NCI-H524 treated with DMSO at 0.1 percent for 48 hours (cell line): ENCODE data around the gene CACNA2D3.

Source experiments
- DNase-seq: peaks from one replicate; lab custom pipeline; 2025; lab: John Stamatoyannopoulos, UW

Gene CACNA2D3

GRCh38 chr3:54374214-54374852, 252.0 kb downstream of the CACNA2D3 start:
- no peak for DNase-seq

GRCh38 chr3:54376142-54376807, 253.9 kb downstream of the CACNA2D3 start:
- DNase-seq: no peak

- no peak for DNase-seq
Observed at GRCh38 chr3:54376939-54377578, 254.7 kb downstream of the CACNA2D3 start.

GRCh38 chr3:54378184-54378583, 255.8 kb downstream of the CACNA2D3 start:
- no peak for DNase-seq

GRCh38 chr3:54384279-54384678, 261.9 kb downstream of the CACNA2D3 start:
- no peak for DNase-seq

GRCh38 chr3:54390582-54390981, 268.2 kb downstream of the CACNA2D3 start:
- DNase-seq: no peak

- DNase-seq: no peak
Observed at GRCh38 chr3:54393150-54393549, 270.8 kb downstream of the CACNA2D3 start.

- DNase-seq: no peak
Observed at GRCh38 chr3:54408328-54408727, 286.0 kb downstream of the CACNA2D3 start.

- no peak for DNase-seq
Observed at GRCh38 chr3:54421943-54422342, 299.6 kb downstream of the CACNA2D3 start.

- DNase-seq: no peak
Observed at GRCh38 chr3:54424292-54424691, 301.9 kb downstream of the CACNA2D3 start.

- DNase-seq: no peak
Observed at GRCh38 chr3:54426381-54426780, 304.0 kb downstream of the CACNA2D3 start.

GRCh38 chr3:54427501-54427900, 305.1 kb downstream of the CACNA2D3 start:
- no peak for DNase-seq

GRCh38 chr3:54427941-54428871, 305.9 kb downstream of the CACNA2D3 start:
- no peak for DNase-seq

GRCh38 chr3:54432975-54433374, 310.6 kb downstream of the CACNA2D3 start:
- DNase-seq: no peak

GRCh38 chr3:54433846-54434245, 311.5 kb downstream of the CACNA2D3 start:
- no peak for DNase-seq

- DNase-seq: no peak
Observed at GRCh38 chr3:54434756-54435155, 312.4 kb downstream of the CACNA2D3 start.

GRCh38 chr3:54437271-54437670, 314.9 kb downstream of the CACNA2D3 start:
- DNase-seq: no peak

- DNase-seq: no peak
Observed at GRCh38 chr3:54443561-54444161, 321.3 kb downstream of the CACNA2D3 start.

- DNase-seq: no peak
Observed at GRCh38 chr3:54445630-54446029, 323.3 kb downstream of the CACNA2D3 start.

GRCh38 chr3:54447427-54447826, 325.1 kb downstream of the CACNA2D3 start:
- DNase-seq: no peak

- DNase-seq: no peak
Observed at GRCh38 chr3:54454806-54455205, 332.5 kb downstream of the CACNA2D3 start.

GRCh38 chr3:54458357-54458756, 336.0 kb downstream of the CACNA2D3 start:
- no peak for DNase-seq
